H9 (cell line): ENCODE results near the gene SDK1. TPM values are rescaled to one million over a fixed set of nuclear protein-coding genes. Genes with fewer than 3 reads are reported as not detected.
A peak's percentile ranks its signal among the peaks of the same experiment; 100 is the strongest.

ENCODE experiments used
- DNase-seq: peaks from one replicate; pipeline ENCODE4 v3.0.0-alpha.2; 2017
- H2AFZ ChIP-seq: one replicate; pipeline ENCODE4 v1.6.1; 2013; ENCODE audit warnings: mild to moderate bottlenecking, low read length, control low read depth, moderate library complexity
- H2AK5ac ChIP-seq: 2 replicates; pipeline ENCODE4 v1.6.1; 2013; ENCODE audit warnings: low read length, control low read depth, mixed read lengths; ENCODE audit not compliant: insufficient read length
- H2BK120ac ChIP-seq: one replicate; pipeline ENCODE4 v1.6.1; 2013; ENCODE audit warnings: low read depth, mild to moderate bottlenecking, low read length, control low read depth, inconsistent platforms; ENCODE audit not compliant: poor library complexity, severe bottlenecking
- H2BK12ac ChIP-seq: 2 replicates; pipeline ENCODE4 v1.6.1; 2013; ENCODE audit warnings: low read length, control low read depth, mixed read lengths, low read depth; ENCODE audit not compliant: insufficient read length
- H2BK15ac ChIP-seq: 2 replicates; pipeline ENCODE4 v1.6.1; 2013; ENCODE audit warnings: low read depth, low read length, control low read depth
- H2BK20ac ChIP-seq: one replicate; pipeline ENCODE4 v1.6.1; 2013; ENCODE audit warnings: low read depth, mild to moderate bottlenecking, low read length, control low read depth, inconsistent platforms; ENCODE audit not compliant: poor library complexity, severe bottlenecking
- H2BK5ac ChIP-seq: 2 replicates; pipeline ENCODE4 v1.6.1; 2013; ENCODE audit warnings: low read length, control low read depth, mixed read lengths; ENCODE audit not compliant: insufficient read length
- H3K14ac ChIP-seq: 2 replicates; pipeline ENCODE4 v1.6.1; 2013; ENCODE audit warnings: low read length, control low read depth; ENCODE audit not compliant: insufficient read depth
- H3K18ac ChIP-seq: 2 replicates; pipeline ENCODE4 v1.6.1; 2013; ENCODE audit warnings: low read depth, mild to moderate bottlenecking, mixed read lengths, low read length, control low read depth; ENCODE audit not compliant: insufficient read length
- H3K23ac ChIP-seq: 2 replicates; pipeline ENCODE4 v1.6.1; 2013; ENCODE audit warnings: low read length, control low read depth, mixed read lengths, low read depth; ENCODE audit not compliant: insufficient read length
- H3K23me2 ChIP-seq: 2 replicates; pipeline ENCODE4 v1.6.1; 2013; ENCODE audit warnings: low read depth, mild to moderate bottlenecking, mixed read lengths, low read length, control low read depth; ENCODE audit not compliant: insufficient read length, poor library complexity, severe bottlenecking
- H3K27ac ChIP-seq: 2 replicates; pipeline ENCODE4 v1.5.1; 2013; ENCODE audit warnings: low read length, control low read depth, mixed read lengths, low read depth; ENCODE audit not compliant: insufficient read length
- H3K27me3 ChIP-seq: 2 replicates; pipeline ENCODE4 v1.6.1; 2013; ENCODE audit warnings: low read length, control low read depth, inconsistent platforms; ENCODE audit not compliant: insufficient read depth
- H3K4ac ChIP-seq: 2 replicates; pipeline ENCODE4 v1.6.1; 2013; ENCODE audit warnings: low read depth, mild to moderate bottlenecking, control low read depth, inconsistent platforms, low read length, moderate library complexity
- H3K4me1 ChIP-seq: 2 replicates; pipeline ENCODE4 v1.6.1; 2013; ENCODE audit warnings: low read length, control low read depth, inconsistent platforms; ENCODE audit not compliant: insufficient read depth
- H3K4me2 ChIP-seq: 2 replicates; pipeline ENCODE4 v1.6.1; 2013; ENCODE audit warnings: low read length, control low read depth, mixed read lengths; ENCODE audit not compliant: insufficient read length, insufficient read depth
- H3K56ac ChIP-seq: 2 replicates; pipeline ENCODE4 v1.6.1; 2013; ENCODE audit warnings: low read depth, mild to moderate bottlenecking, mixed read lengths, low read length, control low read depth; ENCODE audit not compliant: insufficient read length
- H3K79me1 ChIP-seq: 2 replicates; pipeline ENCODE4 v1.6.1; 2013; ENCODE audit warnings: low read depth, mild to moderate bottlenecking, moderate library complexity, low read length, control low read depth, inconsistent platforms; ENCODE audit not compliant: insufficient read depth, poor library complexity, severe bottlenecking
- H3K79me2 ChIP-seq: 2 replicates; pipeline ENCODE4 v1.6.1; 2013; ENCODE audit warnings: low read length, control low read depth, inconsistent platforms; ENCODE audit not compliant: insufficient read depth
- H3K9ac ChIP-seq: 2 replicates; pipeline ENCODE4 v1.6.1; 2013; ENCODE audit warnings: low read length, control low read depth, mixed read lengths; ENCODE audit not compliant: insufficient read length; ENCODE audit errors: extremely low read depth
- H3K9me3 ChIP-seq: one replicate; pipeline ENCODE4 v1.6.1; 2013; ENCODE audit warnings: low read depth, low read length, inconsistent platforms; ENCODE audit not compliant: control insufficient read depth
- H3T11ph ChIP-seq: one replicate; pipeline ENCODE4 v1.6.1; 2013; ENCODE audit warnings: mild to moderate bottlenecking, low read length, control low read depth, inconsistent platforms
- H4K20me1 ChIP-seq: one replicate; pipeline ENCODE4 v1.6.1; 2013; ENCODE audit not compliant: control insufficient read depth, insufficient read length, insufficient read depth
- H4K5ac ChIP-seq: 2 replicates; pipeline ENCODE4 v1.6.1; 2013; ENCODE audit warnings: low read depth, mild to moderate bottlenecking, mixed read lengths, low read length, control low read depth; ENCODE audit not compliant: insufficient read length
- H4K8ac ChIP-seq: replicated peaks from 2 replicates; pipeline ENCODE4 v1.6.1; 2013; ENCODE audit warnings: low read length, control low read depth, mixed read lengths, low read depth; ENCODE audit not compliant: insufficient read length
- H4K91ac ChIP-seq: 2 replicates; pipeline ENCODE4 v1.6.1; 2013; ENCODE audit warnings: low read depth, mild to moderate bottlenecking, moderate library complexity, mixed read lengths, low read length, control low read depth; ENCODE audit not compliant: insufficient read length
- H3K27ac Mint-ChIP-seq, 3 experiments: 2 replicates in 2 of 3; 3 replicates in 1 of 3; pipeline ENCODE4 v1.8.0; 2020 to 2021; ENCODE audit warnings: mixed read lengths in 3 of 3, mild to moderate bottlenecking in 1 of 3, moderate library complexity in 1 of 3
- H3K27me3 Mint-ChIP-seq: 2 replicates; pipeline ENCODE4 v1.8.0; 2021; ENCODE audit warnings: low read depth, mild to moderate bottlenecking, moderate library complexity, mixed read lengths
- H3K36me3 Mint-ChIP-seq, 3 experiments: 2 replicates in 2 of 3; 3 replicates in 1 of 3; pipeline ENCODE4 v1.8.0; 2020 to 2021; ENCODE audit warnings: low read depth in 3 of 3, mixed read lengths in 3 of 3; ENCODE audit not compliant: insufficient read depth in 1 of 3
- H3K4me1 Mint-ChIP-seq, 2 experiments: 2 replicates each; pipeline ENCODE4 v1.8.0; 2020; ENCODE audit warnings: mixed read lengths in 2 of 2
- H3K4me3 Mint-ChIP-seq, 2 experiments: 2 replicates in 1 of 2; 3 replicates in 1 of 2; pipeline ENCODE4 v1.8.0; 2020 to 2021; ENCODE audit warnings: mild to moderate bottlenecking in 2 of 2, mixed read lengths in 2 of 2, moderate library complexity in 1 of 2
- H3K9me3 Mint-ChIP-seq, 2 experiments: 2 replicates in 1 of 2; 3 replicates in 1 of 2; pipeline ENCODE4 v1.8.0; 2020; ENCODE audit warnings: mild to moderate bottlenecking in 2 of 2, mixed read lengths in 2 of 2, moderate library complexity in 1 of 2
- CTCF ChIP-seq: fragments of 200-600 bp; sonication (generic); conservative IDR thresholded peaks from 3 replicates; pipeline ENCODE4 v1.8.0; 2021; ENCODE audit warnings: antibody characterized with exemption, mild to moderate bottlenecking
- WGBS: extraction: QIAGEN DNeasy Blood & Tissue Kit; methylation state at CpG from one replicate; pipeline ENCODE4 v1.1.7; 2013; ENCODE audit warnings: missing lambda C conversion rate, low lambda C conversion rate, mixed read lengths; ENCODE audit not compliant: insufficient read length; ENCODE audit errors: extremely low coverage; 5-methylcytosine and 5-hydroxymethylcytosine counted together
- total RNA-seq: library from RNA; stranded (reverse); gene quantifications from 2 replicates; pipeline ENCODE4 v1.2.1, GENCODE V29; 2021

SDK1 gene
- total RNA-seq, 1 experiment from 2014 or later = 8.7 TPM

GRCh38 chr7:4015371-4015770 lies 714.3 kb downstream of the SDK1 start:
- H3K56ac ChIP-seq = no peak overlapping the region
- Mint-ChIP-seq H3K9me3 (peaks cover 24 to 29% of the 10 kb centered on the region in 2 experiments), H3K4me1 (peaks cover 26 to 34% of the 10 kb centered on the region in 2 experiments), H3K36me3 (peaks cover 36 to 57% (median 37%) of the 10 kb centered on the region in 3 experiments), H3K27ac (peak overlapping the region in 1 of 3 experiments; percentile 22; a peak in 1 of 7 replicates), H3K27me3 (no peaks in the 10 kb centered on the region; the same call in 1 of the 2 replicates), H3K4me3 (no peak overlapping the region)
- H2AK5ac ChIP-seq = no peak overlapping the region
- no peaks in the 10 kb centered on the region for H3K27me3 ChIP-seq
- no peak for TF ChIP-seq CTCF
- H2BK15ac ChIP-seq = no peak overlapping the region
- no peak overlapping the region for H3K18ac ChIP-seq
- no peak overlapping the region for H4K8ac ChIP-seq
- no peak overlapping the region for H3T11ph ChIP-seq
- peaks cover 6% of the 10 kb centered on the region; the same call in 1 of the 2 replicates for H3K4me1 ChIP-seq
- H3K9me3 ChIP-seq = peaks cover 5% of the 10 kb centered on the region
- no CpG with 5 or more reads among the region's 8 CpGs for WGBS
- H3K14ac ChIP-seq = no peak overlapping the region
- no peak overlapping the region for H2BK5ac ChIP-seq
- H2BK12ac ChIP-seq = no peak overlapping the region
- H3K9ac ChIP-seq = no peak overlapping the region
- no peak overlapping the region for H3K4ac ChIP-seq
- H4K20me1 ChIP-seq = no peaks in the 10 kb centered on the region
- H4K5ac ChIP-seq = no peak overlapping the region
- H4K91ac ChIP-seq = no peak overlapping the region
- H3K27ac ChIP-seq = no peak overlapping the region
- H3K79me1 ChIP-seq = no peaks in the 10 kb centered on the region
- H3K79me2 ChIP-seq = no peaks in the 10 kb centered on the region
- H3K4me2 ChIP-seq = no peak overlapping the region
- no peak overlapping the region for H2BK120ac ChIP-seq
- no peaks in the 10 kb centered on the region for H3K23me2 ChIP-seq
- no peak overlapping the region for H3K23ac ChIP-seq
- no peak overlapping the region for H2AFZ ChIP-seq
- DNase-seq = no peak
- H2BK20ac ChIP-seq = no peak overlapping the region
